ENCODE measurements around the gene KBTBD12.

DNA sequence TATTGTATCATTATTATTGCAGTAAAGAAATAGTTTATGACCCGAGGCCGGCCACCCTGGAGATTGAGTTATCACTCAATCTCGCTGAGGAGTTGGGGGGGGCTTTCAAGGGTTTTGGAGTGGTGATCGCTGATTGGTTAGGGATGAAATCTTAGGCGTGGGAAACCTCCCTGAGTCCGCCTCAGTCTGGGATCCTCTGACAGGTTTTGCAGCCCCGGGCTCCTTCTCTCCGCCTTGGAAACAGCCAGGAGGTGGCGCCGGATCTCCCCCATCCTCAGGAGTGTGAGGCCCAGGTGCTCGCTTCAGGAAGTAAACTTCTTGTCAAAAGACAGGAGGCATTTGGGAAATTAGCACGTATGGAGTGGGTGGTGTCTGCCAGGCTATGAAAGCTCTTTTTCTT lies 96.1 kb downstream of the KBTBD12 start:
- TF ChIP-seq EZH2 (IDR thresholded peaks at IDR 0.05) (no peak), EZH2phosphoT487 (IDR thresholded peaks at IDR 0.05; ENCODE audit: borderline replicate concordance) (no peak), POLR2AphosphoS5 (IDR thresholded peaks at IDR 0.05; ENCODE audit: low read depth, low read length) (no peak), JUND (IDR thresholded peaks at IDR 0.05) (no peak), ZFX (IDR thresholded peaks at IDR 0.05) (no peak), EGR1 (IDR thresholded peaks at IDR 0.05; ENCODE audit: low read depth) (no peak), TCF7L2 (IDR thresholded peaks at IDR 0.05; ENCODE audit: borderline replicate concordance, extremely low read depth, insufficient read depth, insufficient read length) (no peak), YY1 (IDR thresholded peaks at IDR 0.05; ENCODE audit: extremely low read depth, insufficient replicate concordance, low read depth, low read length) (peak; percentile 35)
- TF ChIP-seq, protein P1, sequence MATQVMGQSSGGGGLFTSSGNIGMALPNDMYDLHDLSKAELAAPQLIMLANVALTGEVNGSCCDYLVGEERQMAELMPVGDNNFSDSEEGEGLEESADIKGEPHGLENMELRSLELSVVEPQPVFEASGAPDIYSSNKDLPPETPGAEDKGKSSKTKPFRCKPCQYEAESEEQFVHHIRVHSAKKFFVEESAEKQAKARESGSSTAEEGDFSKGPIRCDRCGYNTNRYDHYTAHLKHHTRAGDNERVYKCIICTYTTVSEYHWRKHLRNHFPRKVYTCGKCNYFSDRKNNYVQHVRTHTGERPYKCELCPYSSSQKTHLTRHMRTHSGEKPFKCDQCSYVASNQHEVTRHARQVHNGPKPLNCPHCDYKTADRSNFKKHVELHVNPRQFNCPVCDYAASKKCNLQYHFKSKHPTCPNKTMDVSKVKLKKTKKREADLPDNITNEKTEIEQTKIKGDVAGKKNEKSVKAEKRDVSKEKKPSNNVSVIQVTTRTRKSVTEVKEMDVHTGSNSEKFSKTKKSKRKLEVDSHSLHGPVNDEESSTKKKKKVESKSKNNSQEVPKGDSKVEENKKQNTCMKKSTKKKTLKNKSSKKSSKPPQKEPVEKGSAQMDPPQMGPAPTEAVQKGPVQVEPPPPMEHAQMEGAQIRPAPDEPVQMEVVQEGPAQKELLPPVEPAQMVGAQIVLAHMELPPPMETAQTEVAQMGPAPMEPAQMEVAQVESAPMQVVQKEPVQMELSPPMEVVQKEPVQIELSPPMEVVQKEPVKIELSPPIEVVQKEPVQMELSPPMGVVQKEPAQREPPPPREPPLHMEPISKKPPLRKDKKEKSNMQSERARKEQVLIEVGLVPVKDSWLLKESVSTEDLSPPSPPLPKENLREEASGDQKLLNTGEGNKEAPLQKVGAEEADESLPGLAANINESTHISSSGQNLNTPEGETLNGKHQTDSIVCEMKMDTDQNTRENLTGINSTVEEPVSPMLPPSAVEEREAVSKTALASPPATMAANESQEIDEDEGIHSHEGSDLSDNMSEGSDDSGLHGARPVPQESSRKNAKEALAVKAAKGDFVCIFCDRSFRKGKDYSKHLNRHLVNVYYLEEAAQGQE (IDR thresholded peaks at IDR 0.05; ENCODE audit: low read depth) = no peak
- TF ChIP-seq, protein P2, sequence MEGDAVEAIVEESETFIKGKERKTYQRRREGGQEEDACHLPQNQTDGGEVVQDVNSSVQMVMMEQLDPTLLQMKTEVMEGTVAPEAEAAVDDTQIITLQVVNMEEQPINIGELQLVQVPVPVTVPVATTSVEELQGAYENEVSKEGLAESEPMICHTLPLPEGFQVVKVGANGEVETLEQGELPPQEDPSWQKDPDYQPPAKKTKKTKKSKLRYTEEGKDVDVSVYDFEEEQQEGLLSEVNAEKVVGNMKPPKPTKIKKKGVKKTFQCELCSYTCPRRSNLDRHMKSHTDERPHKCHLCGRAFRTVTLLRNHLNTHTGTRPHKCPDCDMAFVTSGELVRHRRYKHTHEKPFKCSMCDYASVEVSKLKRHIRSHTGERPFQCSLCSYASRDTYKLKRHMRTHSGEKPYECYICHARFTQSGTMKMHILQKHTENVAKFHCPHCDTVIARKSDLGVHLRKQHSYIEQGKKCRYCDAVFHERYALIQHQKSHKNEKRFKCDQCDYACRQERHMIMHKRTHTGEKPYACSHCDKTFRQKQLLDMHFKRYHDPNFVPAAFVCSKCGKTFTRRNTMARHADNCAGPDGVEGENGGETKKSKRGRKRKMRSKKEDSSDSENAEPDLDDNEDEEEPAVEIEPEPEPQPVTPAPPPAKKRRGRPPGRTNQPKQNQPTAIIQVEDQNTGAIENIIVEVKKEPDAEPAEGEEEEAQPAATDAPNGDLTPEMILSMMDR (IDR thresholded peaks at IDR 0.05 in 2 of 3, conservative IDR thresholded peaks at IDR 0.05 in 1 of 3; ENCODE audit: borderline replicate concordance in 1 of 3, insufficient read depth in 1 of 3, low read depth in 2 of 3, low read length in 2 of 3) = peak; percentile 61 to 68 (median 65); a peak in 5 of 6 replicates
- TF ChIP-seq, protein P3, sequence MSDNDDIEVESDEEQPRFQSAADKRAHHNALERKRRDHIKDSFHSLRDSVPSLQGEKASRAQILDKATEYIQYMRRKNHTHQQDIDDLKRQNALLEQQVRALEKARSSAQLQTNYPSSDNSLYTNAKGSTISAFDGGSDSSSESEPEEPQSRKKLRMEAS (IDR thresholded peaks at IDR 0.05) = 0 out of 2 replicates have a peak, but pooled peaks have one; percentile 23

All from HCT116 (cell line).